HEK293 (cell line): ENCODE data around the gene PARVA.

Source experiments
- CTCF ChIA-PET: fragments of 350-600 bp; formaldehyde crosslinking; extraction: SDS; loops from one replicate; lab custom pipeline; 2021; ENCODE audit warnings: antibody characterized with exemption; lab: Yijun Ruan, JAX
- POLR2A ChIA-PET: fragments of 300-600 bp; formaldehyde crosslinking; extraction: SDS; loops from one replicate; lab custom pipeline; 2020; ENCODE audit warnings: antibody characterized with exemption, inconsistent platforms; lab: Yijun Ruan, JAX
- H3K27ac ChIP-seq: fragments of 200-500 bp; sonication (Bioruptor generic); 2 replicates; pipeline ENCODE4 v1.5.1; 2014; ENCODE audit warnings: low read depth, low read length, control low read depth, inconsistent platforms; ENCODE audit errors: extremely low read depth
- H3K36me3 ChIP-seq, 2 experiments: fragments of 200-500 bp in 1 of 2; sonication (Bioruptor generic) in 1 of 2; 1 replicate in 1 of 2; 2 replicates in 1 of 2; pipeline ENCODE4 v1.5.1; 2014 to 2017; ENCODE audit warnings: inconsistent platforms in 2 of 2, low read length in 2 of 2; ENCODE audit not compliant: control insufficient read depth in 2 of 2, insufficient read depth in 1 of 2
- H3K4me1 ChIP-seq: fragments of 200-500 bp; sonication (Bioruptor generic); 2 replicates; pipeline ENCODE4 v1.5.1; 2014; ENCODE audit warnings: mild to moderate bottlenecking, low read length, inconsistent platforms; ENCODE audit not compliant: control insufficient read depth, insufficient read depth
- H3K4me3 ChIP-seq: 2 replicates; pipeline ENCODE4 v1.5.1; 2011; ENCODE audit warnings: low read depth, mild to moderate bottlenecking, control low read depth, low read length, moderate library complexity
- H3K9me3 ChIP-seq: fragments of 200-500 bp; sonication (Bioruptor generic); 2 replicates; pipeline ENCODE4 v1.5.1; 2014; ENCODE audit warnings: low read depth, low read length, inconsistent platforms; ENCODE audit not compliant: control insufficient read depth, insufficient read depth
- BCL11A ChIP-seq: fragments of 450-650 bp; formaldehyde crosslinking; IDR thresholded peaks from 2 replicates; pipeline ENCODE4 v1.5.1; 2016; ENCODE audit warnings: low read depth, missing biosample characterization, missing genetic modification characterization
- MEIS1 ChIP-seq: sonication (generic); formaldehyde crosslinking; IDR thresholded peaks from 2 replicates; pipeline ENCODE4 v1.8.1; 2022; ENCODE audit warnings: missing genetic modification reagents, mild to moderate bottlenecking, borderline replicate concordance
- ZBTB20 ChIP-seq: fragments of 450-650 bp; formaldehyde crosslinking; IDR thresholded peaks from 2 replicates; pipeline ENCODE4 v1.5.1; 2016; ENCODE audit warnings: missing biosample characterization, missing genetic modification characterization
- ZNF239 ChIP-seq: fragments of 450-650 bp; formaldehyde crosslinking; IDR thresholded peaks from 2 replicates; pipeline ENCODE4 v1.5.1; 2016; ENCODE audit warnings: missing biosample characterization, missing genetic modification characterization
- ZNF266 ChIP-seq: fragments of 450-650 bp; formaldehyde crosslinking; IDR thresholded peaks from 2 replicates; pipeline ENCODE4 v1.5.1; 2016; ENCODE audit warnings: missing biosample characterization, missing genetic modification characterization, low read depth
- ZNF302 ChIP-seq: fragments of 450-650 bp; formaldehyde crosslinking; IDR thresholded peaks from 2 replicates; pipeline ENCODE4 v1.5.1; 2016; ENCODE audit warnings: missing biosample characterization, missing genetic modification characterization, low read depth
- ZNF366 ChIP-seq: fragments of 450-650 bp; formaldehyde crosslinking; conservative IDR thresholded peaks from 2 replicates; pipeline ENCODE4 v1.5.1; 2016; ENCODE audit warnings: missing biosample characterization, missing genetic modification characterization
- ZNF544 ChIP-seq: fragments of 450-650 bp; formaldehyde crosslinking; IDR thresholded peaks from 2 replicates; pipeline ENCODE4 v1.5.0; 2017; ENCODE audit warnings: missing biosample characterization, missing genetic modification characterization
- ZNF596 ChIP-seq: fragments of 450-650 bp; IDR thresholded peaks from 2 replicates; pipeline ENCODE4 v1.5.0; 2018; ENCODE audit warnings: missing biosample characterization, mild to moderate bottlenecking, missing genetic modification characterization, moderate library complexity
- TF ChIP-seq, protein P1 (sequence below): fragments of 450-650 bp; formaldehyde crosslinking; IDR thresholded peaks from 2 replicates; pipeline ENCODE4 v1.5.1; 2016; ENCODE audit warnings: missing biosample characterization, missing genetic modification characterization
- TF ChIP-seq, protein P2 (sequence below): fragments of 450-650 bp; formaldehyde crosslinking; IDR thresholded peaks from 2 replicates; pipeline ENCODE4 v1.5.1; 2016; ENCODE audit warnings: missing biosample characterization, missing genetic modification characterization
- TF ChIP-seq, protein P3 (sequence below): fragments of 450-650 bp; formaldehyde crosslinking; IDR thresholded peaks from 2 replicates; pipeline ENCODE4 v1.5.1; 2016; ENCODE audit warnings: missing biosample characterization, missing genetic modification characterization
- TF ChIP-seq, protein P4 (sequence below): fragments of 450-650 bp; formaldehyde crosslinking; IDR thresholded peaks from 2 replicates; pipeline ENCODE4 v1.5.1; 2016; ENCODE audit warnings: missing biosample characterization, missing genetic modification characterization, borderline replicate concordance
- TF ChIP-seq, protein P5 (sequence below): fragments of 450-650 bp; formaldehyde crosslinking; IDR thresholded peaks from 2 replicates; pipeline ENCODE4 v1.5.1; 2016; ENCODE audit warnings: missing biosample characterization, missing genetic modification characterization
- TF ChIP-seq, protein P6 (sequence below): fragments of 450-650 bp; formaldehyde crosslinking; IDR thresholded peaks from 2 replicates; pipeline ENCODE4 v1.5.1; 2017; ENCODE audit warnings: missing biosample characterization, missing genetic modification characterization

The PARVA gene

DNA sequence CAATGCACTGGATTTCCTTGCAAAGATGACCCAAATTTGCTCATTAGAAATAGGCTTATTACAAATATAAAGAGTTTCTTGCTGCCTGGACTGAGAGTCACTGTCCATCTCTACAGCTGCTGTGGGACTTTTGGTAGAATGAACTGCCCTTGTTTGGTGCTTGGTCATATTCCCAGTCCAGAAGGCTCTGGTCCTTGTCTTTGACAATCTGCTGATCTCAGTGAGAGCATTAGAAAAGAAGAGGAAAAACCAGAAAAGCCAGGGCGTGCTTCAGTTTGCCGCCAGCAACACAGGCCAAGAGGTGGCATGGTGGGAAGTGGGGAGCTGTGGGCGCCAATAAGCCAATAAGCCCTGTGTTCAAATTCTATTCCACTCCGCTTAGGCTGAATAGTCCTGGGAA, 48.2 kb upstream of the PARVA start (continued):
- TF ChIP-seq, protein P1, sequence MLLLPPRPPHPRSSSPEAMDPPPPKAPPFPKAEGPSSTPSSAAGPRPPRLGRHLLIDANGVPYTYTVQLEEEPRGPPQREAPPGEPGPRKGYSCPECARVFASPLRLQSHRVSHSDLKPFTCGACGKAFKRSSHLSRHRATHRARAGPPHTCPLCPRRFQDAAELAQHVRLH: no peak

DNA sequence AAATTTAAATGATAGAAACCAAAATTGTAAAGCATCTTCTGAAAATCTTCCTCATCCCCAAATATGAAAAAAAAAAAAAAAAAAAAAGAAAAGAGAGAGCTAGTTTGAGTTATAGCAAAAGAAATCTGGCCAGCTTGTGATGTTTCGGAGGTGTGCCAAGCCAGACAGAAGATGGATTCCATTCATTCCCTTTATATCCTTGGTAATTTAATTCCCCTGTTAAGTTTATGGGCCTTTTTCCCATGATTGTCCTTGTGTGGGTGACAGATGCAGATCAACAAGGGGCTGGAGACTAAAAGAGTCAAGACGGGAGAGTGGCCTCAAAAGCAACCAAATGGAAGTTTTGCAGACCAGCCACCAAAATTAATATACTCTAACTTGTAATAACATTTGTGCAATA, 47.6 kb upstream of the PARVA start:
- Histone ChIP-seq H3K9me3 (no peaks in the 10 kb centered on the region), H3K27ac (no peak overlapping the region), H3K4me1 (no peaks in the 10 kb centered on the region), H3K36me3 (no peaks in the 10 kb centered on the region), H3K4me3 (no peak overlapping the region)
- CTCF ChIA-PET: interaction anchor here (0.6 to 4.7 kb wide), 19 partner anchors 9 to 1502 kb away, joined by 3 to 49 read pairs (median 4); partner anchors contain the start of gene PARVA
- TF ChIP-seq ZNF266 (tag by site-specific recombination) (no peak), ZNF239 (no peak), MEIS1 (CRISPR knock-in tag) (no peak), BCL11A (tag by site-specific recombination) (no peak)
- TF ChIP-seq, protein P2, sequence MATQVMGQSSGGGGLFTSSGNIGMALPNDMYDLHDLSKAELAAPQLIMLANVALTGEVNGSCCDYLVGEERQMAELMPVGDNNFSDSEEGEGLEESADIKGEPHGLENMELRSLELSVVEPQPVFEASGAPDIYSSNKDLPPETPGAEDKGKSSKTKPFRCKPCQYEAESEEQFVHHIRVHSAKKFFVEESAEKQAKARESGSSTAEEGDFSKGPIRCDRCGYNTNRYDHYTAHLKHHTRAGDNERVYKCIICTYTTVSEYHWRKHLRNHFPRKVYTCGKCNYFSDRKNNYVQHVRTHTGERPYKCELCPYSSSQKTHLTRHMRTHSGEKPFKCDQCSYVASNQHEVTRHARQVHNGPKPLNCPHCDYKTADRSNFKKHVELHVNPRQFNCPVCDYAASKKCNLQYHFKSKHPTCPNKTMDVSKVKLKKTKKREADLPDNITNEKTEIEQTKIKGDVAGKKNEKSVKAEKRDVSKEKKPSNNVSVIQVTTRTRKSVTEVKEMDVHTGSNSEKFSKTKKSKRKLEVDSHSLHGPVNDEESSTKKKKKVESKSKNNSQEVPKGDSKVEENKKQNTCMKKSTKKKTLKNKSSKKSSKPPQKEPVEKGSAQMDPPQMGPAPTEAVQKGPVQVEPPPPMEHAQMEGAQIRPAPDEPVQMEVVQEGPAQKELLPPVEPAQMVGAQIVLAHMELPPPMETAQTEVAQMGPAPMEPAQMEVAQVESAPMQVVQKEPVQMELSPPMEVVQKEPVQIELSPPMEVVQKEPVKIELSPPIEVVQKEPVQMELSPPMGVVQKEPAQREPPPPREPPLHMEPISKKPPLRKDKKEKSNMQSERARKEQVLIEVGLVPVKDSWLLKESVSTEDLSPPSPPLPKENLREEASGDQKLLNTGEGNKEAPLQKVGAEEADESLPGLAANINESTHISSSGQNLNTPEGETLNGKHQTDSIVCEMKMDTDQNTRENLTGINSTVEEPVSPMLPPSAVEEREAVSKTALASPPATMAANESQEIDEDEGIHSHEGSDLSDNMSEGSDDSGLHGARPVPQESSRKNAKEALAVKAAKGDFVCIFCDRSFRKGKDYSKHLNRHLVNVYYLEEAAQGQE: no peak
- TF ChIP-seq, protein P3, sequence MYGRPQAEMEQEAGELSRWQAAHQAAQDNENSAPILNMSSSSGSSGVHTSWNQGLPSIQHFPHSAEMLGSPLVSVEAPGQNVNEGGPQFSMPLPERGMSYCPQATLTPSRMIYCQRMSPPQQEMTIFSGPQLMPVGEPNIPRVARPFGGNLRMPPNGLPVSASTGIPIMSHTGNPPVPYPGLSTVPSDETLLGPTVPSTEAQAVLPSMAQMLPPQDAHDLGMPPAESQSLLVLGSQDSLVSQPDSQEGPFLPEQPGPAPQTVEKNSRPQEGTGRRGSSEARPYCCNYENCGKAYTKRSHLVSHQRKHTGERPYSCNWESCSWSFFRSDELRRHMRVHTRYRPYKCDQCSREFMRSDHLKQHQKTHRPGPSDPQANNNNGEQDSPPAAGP (tag by site-specific recombination): no peak
- TF ChIP-seq, protein P4, sequence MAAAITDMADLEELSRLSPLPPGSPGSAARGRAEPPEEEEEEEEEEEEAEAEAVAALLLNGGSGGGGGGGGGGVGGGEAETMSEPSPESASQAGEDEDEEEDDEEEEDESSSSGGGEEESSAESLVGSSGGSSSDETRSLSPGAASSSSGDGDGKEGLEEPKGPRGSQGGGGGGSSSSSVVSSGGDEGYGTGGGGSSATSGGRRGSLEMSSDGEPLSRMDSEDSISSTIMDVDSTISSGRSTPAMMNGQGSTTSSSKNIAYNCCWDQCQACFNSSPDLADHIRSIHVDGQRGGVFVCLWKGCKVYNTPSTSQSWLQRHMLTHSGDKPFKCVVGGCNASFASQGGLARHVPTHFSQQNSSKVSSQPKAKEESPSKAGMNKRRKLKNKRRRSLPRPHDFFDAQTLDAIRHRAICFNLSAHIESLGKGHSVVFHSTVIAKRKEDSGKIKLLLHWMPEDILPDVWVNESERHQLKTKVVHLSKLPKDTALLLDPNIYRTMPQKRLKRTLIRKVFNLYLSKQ (tag by site-specific recombination): no peak
- TF ChIP-seq, all 188 proteins: peak for 0
- POLR2A ChIA-PET: interaction anchor here (0.7 kb wide), 1 partner anchor 154 kb away, joined by 4 read pairs; no protein-coding TSS in a partner anchor

DNA sequence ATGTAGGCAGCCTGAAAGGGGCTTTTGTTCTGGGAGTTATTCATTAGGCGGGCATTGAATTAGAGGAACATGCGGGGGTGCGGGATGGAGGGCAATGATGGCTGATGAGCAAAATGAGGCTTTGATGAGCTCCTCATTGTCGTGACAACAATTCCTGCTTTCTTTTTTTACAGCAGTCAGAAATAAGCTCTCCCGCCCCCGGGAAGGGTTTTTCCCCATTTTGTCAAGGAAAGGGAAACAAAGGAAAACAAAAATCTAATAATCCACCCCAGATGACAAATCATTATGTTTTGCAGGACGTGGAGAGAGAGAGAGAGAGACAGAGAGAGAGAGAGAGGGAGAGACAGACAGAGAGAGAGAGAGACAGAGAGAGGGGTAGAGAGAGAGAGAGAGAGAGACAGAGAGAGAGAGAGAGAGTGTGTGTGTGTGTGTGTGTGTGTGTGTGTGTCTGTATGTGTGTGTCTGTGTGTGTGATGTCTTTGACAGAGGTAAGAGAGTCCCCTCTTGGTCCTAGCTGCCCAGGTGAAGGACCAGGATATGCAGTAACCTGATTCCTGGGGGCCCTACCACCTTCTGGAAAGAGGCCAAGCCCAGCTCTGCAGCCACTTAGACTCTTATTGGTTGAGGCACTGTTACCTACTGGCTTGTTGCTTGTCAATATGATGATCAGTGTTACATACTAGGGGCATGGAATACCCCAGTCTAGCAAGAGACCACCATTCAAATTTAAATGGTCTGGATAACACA, 46.7 kb upstream of the PARVA start:
- H3K27ac ChIP-seq: no peak overlapping the region
- TF ChIP-seq ZNF302 (tag by site-specific recombination) (no peak), ZNF596 (peak; percentile 97), ZNF544 (tag by site-specific recombination) (no peak), ZNF366 (tag by site-specific recombination) (peak; percentile 45), ZBTB20 (tag by site-specific recombination) (peak; percentile 89)
- TF ChIP-seq, protein P5, sequence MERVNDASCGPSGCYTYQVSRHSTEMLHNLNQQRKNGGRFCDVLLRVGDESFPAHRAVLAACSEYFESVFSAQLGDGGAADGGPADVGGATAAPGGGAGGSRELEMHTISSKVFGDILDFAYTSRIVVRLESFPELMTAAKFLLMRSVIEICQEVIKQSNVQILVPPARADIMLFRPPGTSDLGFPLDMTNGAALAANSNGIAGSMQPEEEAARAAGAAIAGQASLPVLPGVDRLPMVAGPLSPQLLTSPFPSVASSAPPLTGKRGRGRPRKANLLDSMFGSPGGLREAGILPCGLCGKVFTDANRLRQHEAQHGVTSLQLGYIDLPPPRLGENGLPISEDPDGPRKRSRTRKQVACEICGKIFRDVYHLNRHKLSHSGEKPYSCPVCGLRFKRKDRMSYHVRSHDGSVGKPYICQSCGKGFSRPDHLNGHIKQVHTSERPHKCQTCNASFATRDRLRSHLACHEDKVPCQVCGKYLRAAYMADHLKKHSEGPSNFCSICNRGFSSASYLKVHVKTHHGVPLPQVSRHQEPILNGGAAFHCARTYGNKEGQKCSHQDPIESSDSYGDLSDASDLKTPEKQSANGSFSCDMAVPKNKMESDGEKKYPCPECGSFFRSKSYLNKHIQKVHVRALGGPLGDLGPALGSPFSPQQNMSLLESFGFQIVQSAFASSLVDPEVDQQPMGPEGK: 0 out of 2 replicates have a peak, but pooled peaks have one; percentile 37
- TF ChIP-seq, protein P6, sequence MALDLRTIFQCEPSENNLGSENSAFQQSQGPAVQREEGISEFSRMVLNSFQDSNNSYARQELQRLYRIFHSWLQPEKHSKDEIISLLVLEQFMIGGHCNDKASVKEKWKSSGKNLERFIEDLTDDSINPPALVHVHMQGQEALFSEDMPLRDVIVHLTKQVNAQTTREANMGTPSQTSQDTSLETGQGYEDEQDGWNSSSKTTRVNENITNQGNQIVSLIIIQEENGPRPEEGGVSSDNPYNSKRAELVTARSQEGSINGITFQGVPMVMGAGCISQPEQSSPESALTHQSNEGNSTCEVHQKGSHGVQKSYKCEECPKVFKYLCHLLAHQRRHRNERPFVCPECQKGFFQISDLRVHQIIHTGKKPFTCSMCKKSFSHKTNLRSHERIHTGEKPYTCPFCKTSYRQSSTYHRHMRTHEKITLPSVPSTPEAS (tag by site-specific recombination): peak; percentile 85
- CTCF ChIA-PET: interaction anchor here (0.5 to 4.7 kb wide), 82 partner anchors 10 to 1051 kb away, joined by 3 to 49 read pairs (median 4); partner anchors contain the start of gene PARVA
- no peak overlapping the region for H3K4me3 ChIP-seq
- no peaks in the 10 kb centered on the region for H3K9me3 ChIP-seq
- H3K36me3 ChIP-seq: no peaks in the 10 kb centered on the region
- POLR2A ChIA-PET: interaction anchor here (0.6 to 1.3 kb wide), 4 partner anchors 47 to 1337 kb away, joined by 4 to 5 read pairs (median 4); partner anchors contain the start of gene PARVA
- H3K4me1 ChIP-seq: no peaks in the 10 kb centered on the region
